Natural killer cell (primary cell): ENCODE data around the gene MYO7B. TPM values are rescaled to one million over a fixed set of nuclear protein-coding genes. Genes with fewer than 3 reads are reported as not detected.

ENCODE experiments used
- ATAC-seq, 3 donors: fragments of 150-1000 bp in 2 of 3; fragments of 200-7000 bp in 1 of 3; cut with Tn5 transposase; 1 replicate in 1 of 3; 2 replicates in 2 of 3; pipeline ENCODE4 v1.10.0; 2021; ENCODE audit warnings: mild to moderate bottlenecking in 2 of 3, moderate library complexity in 2 of 3
- DNase-seq, 2 donors: peaks; one replicate each; pipeline versions ENCODE4 v3.0.0 to v3.0.0-alpha.2; 2013 to 2021; ENCODE audit warnings: mixed read lengths in 1 of 2
- H3K27ac ChIP-seq: one replicate; pipeline ENCODE4 v1.5.1; 2013; ENCODE audit warnings: mild to moderate bottlenecking, low read length
- H3K27me3 ChIP-seq: one replicate; pipeline ENCODE4 v1.6.1; 2013; ENCODE audit warnings: low read length; ENCODE audit not compliant: control insufficient read depth, insufficient read depth
- H3K36me3 ChIP-seq: one replicate; pipeline ENCODE4 v1.6.1; 2013; ENCODE audit warnings: low read length; ENCODE audit not compliant: control insufficient read depth, insufficient read depth
- H3K4me1 ChIP-seq: one replicate; pipeline ENCODE4 v1.6.1; 2013; ENCODE audit warnings: low read length; ENCODE audit not compliant: control insufficient read depth, insufficient read depth
- H3K4me3 ChIP-seq: one replicate; pipeline ENCODE4 v1.5.1; 2013; ENCODE audit warnings: low read length
- H3K9me3 ChIP-seq: one replicate; pipeline ENCODE4 v1.6.1; 2013; ENCODE audit warnings: low read length; ENCODE audit not compliant: control insufficient read depth, insufficient read depth
- H3K27ac Mint-ChIP-seq, 2 donors: one replicate each; pipeline ENCODE4 v1.8.0; 2022; ENCODE audit warnings: mild to moderate bottlenecking in 2 of 2, mixed read lengths in 2 of 2, moderate library complexity in 1 of 2
- H3K27me3 Mint-ChIP-seq, 2 donors: one replicate each; pipeline ENCODE4 v1.8.0; 2022; ENCODE audit warnings: low read depth in 2 of 2, mixed read lengths in 2 of 2
- H3K36me3 Mint-ChIP-seq: one replicate; pipeline ENCODE4 v1.8.0; 2022; ENCODE audit warnings: mixed read lengths
- H3K4me1 Mint-ChIP-seq, 2 donors: one replicate each; pipeline ENCODE4 v1.8.0; 2022; ENCODE audit warnings: mixed read lengths in 2 of 2
- H3K4me3 Mint-ChIP-seq: one replicate; pipeline ENCODE4 v1.8.0; 2022; ENCODE audit warnings: mild to moderate bottlenecking, moderate library complexity, mixed read lengths
- H3K9me3 Mint-ChIP-seq, 2 donors: one replicate each; pipeline ENCODE4 v1.8.0; 2022; ENCODE audit warnings: mixed read lengths in 2 of 2
- WGBS: methylation state at CpG from one replicate; pipeline ENCODE4 v1.1.7; 2013; ENCODE audit warnings: missing lambda C conversion rate; ENCODE audit not compliant: insufficient coverage; 5-methylcytosine and 5-hydroxymethylcytosine counted together
- intact Hi-C: fragments of 100-400 bp; cut with micrococcal nuclease; formaldehyde crosslinking; loops from one replicate; pipeline ENCODE4 v1.14.2; 2022
- total RNA-seq, 4 donors: library from RNA; stranded (reverse); fragments of 120-200 nt in 1 of 4; gene quantifications; one replicate each; pipeline versions ENCODE4 v1.2.3 to v1.2.4, GENCODE V29; 2013 to 2022
- TF ChIP-seq, protein P1 (sequence below): fragments of 200-600 bp; IDR thresholded peaks from one replicate; pipeline ENCODE4 v1.8.0; 2022; ENCODE audit warnings: antibody characterized with exemption

Gene MYO7B
- total RNA-seq, 3 donors from 2014 or later (not counting 1 experiment from before 2014, with no cell fraction given) = 0.14 to 0.45 (median 0.25) TPM

DNA sequence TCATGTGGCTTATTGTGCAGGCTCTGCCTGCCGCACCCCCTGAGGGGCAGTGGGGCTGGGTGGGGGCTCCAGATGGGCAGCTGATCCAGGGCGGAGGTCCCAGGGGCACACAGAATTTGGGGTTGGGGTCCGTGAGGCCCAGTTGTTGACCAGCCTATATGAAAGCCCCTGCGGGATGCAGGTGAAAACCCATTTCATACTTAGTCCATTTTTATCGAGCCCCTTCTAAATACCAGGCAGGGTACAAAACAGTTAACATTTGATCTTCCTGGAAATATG lies 30.6 kb downstream of the MYO7B start:
- intact Hi-C loops = no loop called here
- Histone ChIP-seq H3K4me3 (no peak overlapping the region), H3K4me1 (peaks cover 12% of the 10 kb centered on the region), H3K36me3 (no peaks in the 10 kb centered on the region), H3K9me3 (no peaks in the 10 kb centered on the region), H3K27ac (no peak overlapping the region), H3K27me3 (no peaks in the 10 kb centered on the region)
- DNase-seq (no peak), ATAC-seq (no peak)
- Mint-ChIP-seq H3K9me3 (no peaks in the 10 kb centered on the region), H3K4me1 (peaks cover 9% of the 10 kb centered on the region in 2 donors), H3K36me3 (no peaks in the 10 kb centered on the region), H3K4me3 (no peak overlapping the region), H3K27me3 (no peaks in the 10 kb centered on the region), H3K27ac (no peak overlapping the region)
- TF ChIP-seq, protein P1, sequence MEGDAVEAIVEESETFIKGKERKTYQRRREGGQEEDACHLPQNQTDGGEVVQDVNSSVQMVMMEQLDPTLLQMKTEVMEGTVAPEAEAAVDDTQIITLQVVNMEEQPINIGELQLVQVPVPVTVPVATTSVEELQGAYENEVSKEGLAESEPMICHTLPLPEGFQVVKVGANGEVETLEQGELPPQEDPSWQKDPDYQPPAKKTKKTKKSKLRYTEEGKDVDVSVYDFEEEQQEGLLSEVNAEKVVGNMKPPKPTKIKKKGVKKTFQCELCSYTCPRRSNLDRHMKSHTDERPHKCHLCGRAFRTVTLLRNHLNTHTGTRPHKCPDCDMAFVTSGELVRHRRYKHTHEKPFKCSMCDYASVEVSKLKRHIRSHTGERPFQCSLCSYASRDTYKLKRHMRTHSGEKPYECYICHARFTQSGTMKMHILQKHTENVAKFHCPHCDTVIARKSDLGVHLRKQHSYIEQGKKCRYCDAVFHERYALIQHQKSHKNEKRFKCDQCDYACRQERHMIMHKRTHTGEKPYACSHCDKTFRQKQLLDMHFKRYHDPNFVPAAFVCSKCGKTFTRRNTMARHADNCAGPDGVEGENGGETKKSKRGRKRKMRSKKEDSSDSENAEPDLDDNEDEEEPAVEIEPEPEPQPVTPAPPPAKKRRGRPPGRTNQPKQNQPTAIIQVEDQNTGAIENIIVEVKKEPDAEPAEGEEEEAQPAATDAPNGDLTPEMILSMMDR = no peak
- 93% methylated on average over 5 of the region's 5 CpGs for WGBS

DNA sequence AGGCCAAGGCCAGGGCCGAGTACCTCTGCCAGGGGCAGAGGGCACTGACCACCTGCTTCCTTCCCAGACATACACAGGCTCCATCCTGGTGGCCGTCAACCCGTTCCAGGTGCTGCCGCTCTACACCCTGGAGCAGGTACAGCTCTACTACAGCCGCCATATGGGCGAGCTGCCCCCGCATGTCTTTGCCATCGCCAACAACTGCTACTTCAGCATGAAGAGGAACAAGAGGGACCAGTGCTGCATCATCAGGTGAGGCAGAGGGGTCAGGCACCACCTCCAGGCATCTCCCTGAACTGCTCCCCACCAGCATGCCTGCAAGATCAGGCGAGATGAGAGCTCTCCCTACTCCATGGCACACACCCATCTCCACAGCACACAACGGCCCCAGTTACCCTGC lies 31.1 kb downstream of the MYO7B start:
- intact Hi-C loops = no loop called here
- TF ChIP-seq, protein P1 = no peak
- DNase-seq = peak in 1 of 2 donors; percentile 13
- Histone ChIP-seq H3K36me3 (no peaks in the 10 kb centered on the region), H3K27ac (no peak overlapping the region), H3K4me3 (no peak overlapping the region), H3K27me3 (no peaks in the 10 kb centered on the region), H3K4me1 (peaks cover 12% of the 10 kb centered on the region), H3K9me3 (no peaks in the 10 kb centered on the region)
- no peaks in the 10 kb centered on the region for H3K36me3 Mint-ChIP-seq
- no peak overlapping the region for H3K4me3 Mint-ChIP-seq
- no peaks in the 10 kb centered on the region for H3K27me3 Mint-ChIP-seq
- peak in 1 of 3 donors; percentile 7 for ATAC-seq
- no peaks in the 10 kb centered on the region for H3K9me3 Mint-ChIP-seq
- WGBS = 87% methylated on average over 10 of the region's 10 CpGs
- H3K4me1 Mint-ChIP-seq = peaks cover 9% of the 10 kb centered on the region in 2 donors
- no peak overlapping the region for H3K27ac Mint-ChIP-seq

DNA sequence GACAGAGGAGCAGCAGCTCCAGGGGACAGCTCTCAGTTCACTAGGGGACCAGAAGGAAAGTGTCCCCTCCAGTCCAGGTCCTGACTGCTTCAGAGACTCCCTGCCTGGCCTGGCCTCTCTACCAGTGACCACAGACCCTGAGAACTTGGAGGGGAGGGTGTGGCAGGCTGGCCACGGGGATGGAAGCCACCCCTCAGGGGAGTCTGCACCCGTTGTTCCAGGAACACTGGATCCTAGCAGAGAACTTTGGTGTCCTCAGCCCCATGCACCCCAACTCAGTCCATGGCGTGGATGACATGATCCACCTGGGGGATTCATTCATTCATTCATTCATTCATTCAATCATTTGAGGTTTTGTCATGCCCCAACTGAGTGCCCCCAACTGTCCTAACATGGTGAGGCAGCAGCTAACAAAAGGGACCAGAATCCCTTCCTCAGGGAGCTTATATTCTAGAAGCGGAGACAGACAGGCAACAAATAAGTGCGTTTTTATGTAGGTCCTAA lies 31.9 kb downstream of the MYO7B start:
- Histone ChIP-seq H3K27ac (no peak overlapping the region), H3K4me1 (peaks cover 12% of the 10 kb centered on the region), H3K9me3 (no peaks in the 10 kb centered on the region), H3K36me3 (no peaks in the 10 kb centered on the region), H3K27me3 (no peaks in the 10 kb centered on the region), H3K4me3 (no peak overlapping the region)
- H3K9me3 Mint-ChIP-seq = no peaks in the 10 kb centered on the region
- H3K36me3 Mint-ChIP-seq = no peaks in the 10 kb centered on the region
- H3K4me3 Mint-ChIP-seq = no peak overlapping the region
- H3K27ac Mint-ChIP-seq = no peak overlapping the region
- intact Hi-C loops = no loop called here
- peaks cover 9% of the 10 kb centered on the region in 2 donors for H3K4me1 Mint-ChIP-seq
- ATAC-seq = no peak
- TF ChIP-seq, protein P1 = no peak
- DNase-seq = peak in 1 of 2 donors; percentile 3
- peaks cover 0 to under 1% of the 10 kb centered on the region in 2 donors for H3K27me3 Mint-ChIP-seq
- 88% methylated on average over 5 of the region's 5 CpGs for WGBS

DNA sequence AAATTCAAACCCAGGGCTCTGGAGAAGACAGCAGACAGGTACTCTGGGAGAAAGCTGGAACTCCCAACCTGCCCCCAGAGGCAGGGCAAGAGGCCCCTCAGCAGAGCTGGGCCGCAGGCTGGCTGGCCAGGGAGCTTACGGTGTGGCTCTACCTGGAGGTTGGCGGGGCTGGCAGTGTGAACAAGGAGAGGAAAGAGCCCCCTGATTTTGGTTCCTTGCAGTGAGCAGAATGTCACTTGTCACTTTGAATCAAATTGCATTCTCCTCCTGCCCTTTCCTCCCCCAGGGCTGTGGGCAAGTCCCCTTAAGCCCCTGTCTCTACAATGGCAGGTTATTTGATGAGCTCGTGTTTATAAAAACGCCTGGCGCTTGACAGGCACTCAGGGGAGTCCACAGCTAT lies 32.6 kb downstream of the MYO7B start:
- peaks cover 12% of the 10 kb centered on the region for H3K4me1 ChIP-seq
- Mint-ChIP-seq H3K4me3 (no peak overlapping the region), H3K9me3 (no peaks in the 10 kb centered on the region), H3K27me3 (peaks cover 0 to 2% of the 10 kb centered on the region in 2 donors), H3K4me1 (peaks cover 9% of the 10 kb centered on the region in 2 donors), H3K36me3 (no peaks in the 10 kb centered on the region), H3K27ac (no peak overlapping the region)
- WGBS = 95% methylated on average over 6 of the region's 6 CpGs
- TF ChIP-seq, protein P1 = no peak
- H3K4me3 ChIP-seq = no peak overlapping the region
- no peak for ATAC-seq
- no peak overlapping the region for H3K27ac ChIP-seq
- no peaks in the 10 kb centered on the region for H3K27me3 ChIP-seq
- no peaks in the 10 kb centered on the region for H3K9me3 ChIP-seq
- peak in 1 of 2 donors; percentile 10 for DNase-seq
- H3K36me3 ChIP-seq = no peaks in the 10 kb centered on the region
- intact Hi-C loops = no loop called here
